ENCODE data around the gene VAV3. TPM values are rescaled to one million over a fixed set of nuclear protein-coding genes. Genes with fewer than 3 reads are reported as not detected.
"Not testable (repeated sequence)": the region's sequence is repeated elsewhere in the genome, so short reads cannot be mapped to it uniquely, and the experiment has no call there.

The VAV3 gene
- total RNA-seq, 1 experiment from 2014 or later: not detected

GRCh38 chr1:107851418-107851817, 113.6 kb downstream of the VAV3 start:
- intact Hi-C loops (cut with micrococcal nuclease): no loop called here
- POLR2A ChIA-PET: no interaction called here
- CTCF ChIA-PET: no interaction called here
- Histone ChIP-seq H2AFZ (ENCODE audit: low read depth, low read length, poor library complexity, severe bottlenecking) (no peak overlapping the region), H3K36me3 (ENCODE audit: control insufficient read depth in 1 of 2, insufficient read depth in 2 of 2, low read length in 2 of 2) (no peaks in the 10 kb centered on the region), H3K9me3 (ENCODE audit: control insufficient read depth in 1 of 2, insufficient read depth in 1 of 2, low read depth in 1 of 2, low read length in 2 of 2) (no peaks in the 10 kb centered on the region), H3K4me1 (ENCODE audit: control insufficient read depth in 1 of 2, insufficient read depth in 2 of 2, low read length in 2 of 2) (no peaks in the 10 kb centered on the region), H4K20me1 (ENCODE audit: insufficient read depth) (no peaks in the 10 kb centered on the region), H3K9ac (ENCODE audit: low read length) (no peak overlapping the region), H3K27ac (ENCODE audit: low read depth, low read length) (no peak overlapping the region), H3K79me2 (ENCODE audit: insufficient read depth, low read length) (no peaks in the 10 kb centered on the region), H3K27me3 (ENCODE audit: insufficient read depth, low read length) (peaks cover 3% of the 10 kb centered on the region; the same call in 1 of the 2 replicates), H3K4me3 (replicated peaks in 1 of 2; ENCODE audit: low read depth in 1 of 2, low read length in 2 of 2) (no peak overlapping the region), H3K4me2 (ENCODE audit: low read length) (no peak overlapping the region), H3K9me2 (ENCODE audit: insufficient read depth) (no peaks in the 10 kb centered on the region)
- ATAC-seq (no peak), DNase-seq (ENCODE audit: low read depth, low spot score) (no peak)
- RAD21 ChIA-PET (ENCODE audit: low non-redundant PET in 1 of 2, low total read pairs in 2 of 2, uncharacterized antibody in 2 of 2, unreplicated experiment in 2 of 2): no interaction called here
- no TSS peak for BruUV-seq (replicated peaks)
- TF ChIP-seq FOSL1 (IDR thresholded peaks at IDR 0.05; ENCODE audit: low read depth) (no peak), EGR1 (IDR thresholded peaks at IDR 0.05; ENCODE audit: low read depth) (no peak), ELF1 (IDR thresholded peaks at IDR 0.05; ENCODE audit: borderline replicate concordance, low read depth) (no peak), SIN3A (IDR thresholded peaks at IDR 0.05; ENCODE audit: low read depth) (no peak), ZNF274 (IDR thresholded peaks at IDR 0.05; ENCODE audit: low read depth, low read length) (no peak), CTCF (IDR thresholded peaks at IDR 0.05 in 2 of 3, conservative IDR thresholded peaks at IDR 0.05 in 1 of 3; ENCODE audit: borderline replicate concordance in 1 of 3, insufficient read depth in 1 of 3, low read depth in 2 of 3, low read length in 2 of 3) (no peak), EZH2phosphoT487 (IDR thresholded peaks at IDR 0.05; ENCODE audit: borderline replicate concordance) (no peak), SRF (IDR thresholded peaks at IDR 0.05; ENCODE audit: low read depth) (no peak), YY1 (IDR thresholded peaks at IDR 0.05; ENCODE audit: extremely low read depth, insufficient replicate concordance, low read depth, low read length) (no peak), JUND (IDR thresholded peaks at IDR 0.05) (no peak), ZFX (IDR thresholded peaks at IDR 0.05) (no peak), CBX3 (IDR thresholded peaks at IDR 0.05; ENCODE audit: low read depth) (no peak), ATF3 (IDR thresholded peaks at IDR 0.05) (no peak), SP1 (IDR thresholded peaks at IDR 0.05; ENCODE audit: low read depth) (no peak), TCF7L2 (IDR thresholded peaks at IDR 0.05; ENCODE audit: borderline replicate concordance, extremely low read depth, insufficient read depth, insufficient read length) (no peak), CEBPB (IDR thresholded peaks at IDR 0.05; ENCODE audit: low read depth) (no peak)

- H3K9me2 ChIP-seq (ENCODE audit: insufficient read depth); CTCF ChIA-PET; H2AFZ ChIP-seq (ENCODE audit: low read depth, low read length, poor library complexity, severe bottlenecking); H3K4me3 ChIP-seq (replicated peaks in 1 of 2; ENCODE audit: low read depth in 1 of 2, low read length in 2 of 2); BruUV-seq (replicated peaks); H3K36me3 ChIP-seq (ENCODE audit: control insufficient read depth in 1 of 2, insufficient read depth in 2 of 2, low read length in 2 of 2); H3K27ac ChIP-seq (ENCODE audit: low read depth, low read length); H3K79me2 ChIP-seq (ENCODE audit: insufficient read depth, low read length); H3K27me3 ChIP-seq (ENCODE audit: insufficient read depth, low read length); intact Hi-C loops (cut with micrococcal nuclease); H3K9ac ChIP-seq (ENCODE audit: low read length); H4K20me1 ChIP-seq (ENCODE audit: insufficient read depth); H3K4me1 ChIP-seq (ENCODE audit: control insufficient read depth in 1 of 2, insufficient read depth in 2 of 2, low read length in 2 of 2); DNase-seq (ENCODE audit: low read depth, low spot score); H3K4me2 ChIP-seq (ENCODE audit: low read length); H3K9me3 ChIP-seq (ENCODE audit: control insufficient read depth in 1 of 2, insufficient read depth in 1 of 2, low read depth in 1 of 2, low read length in 2 of 2); RAD21 ChIA-PET (ENCODE audit: low non-redundant PET in 1 of 2, low total read pairs in 2 of 2, uncharacterized antibody in 2 of 2, unreplicated experiment in 2 of 2); ATAC-seq; POLR2A ChIA-PET: not testable (repeated sequence)
These were observed 120.3 kb downstream of the VAV3 start for GRCh38 chr1:107844541-107845194.
